ENCODE results near the gene RDH5. TPM values are rescaled to one million over a fixed set of nuclear protein-coding genes. Genes with fewer than 3 reads are reported as not detected.

The RDH5 gene
- total and polyA plus RNA-seq, 2 of the 4 experiments (the other 2 are of a cell fraction) = 7.3 to 18.8 TPM

DNA sequence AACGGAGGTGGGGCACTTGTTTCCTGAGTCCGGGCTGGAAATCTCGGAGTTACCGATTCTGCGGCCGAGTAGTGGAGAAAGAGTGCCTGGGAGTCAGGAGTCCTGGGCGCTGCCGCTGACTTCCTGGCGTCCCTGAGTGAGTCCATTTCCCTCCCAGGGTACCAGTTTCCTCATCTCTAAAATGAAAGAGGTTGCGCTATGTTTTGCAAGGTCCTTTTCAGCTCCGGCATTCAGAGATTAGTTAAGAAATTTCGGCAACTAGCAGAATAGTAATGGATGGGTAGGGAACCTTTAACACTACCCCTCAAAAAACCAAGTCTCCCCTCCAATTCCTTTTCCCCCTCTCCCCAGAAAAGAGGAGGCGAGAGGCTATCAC, 3.6 kb upstream of the RDH5 start:
- Histone ChIP-seq H2AK9ac (replicated peaks; ENCODE audit: low read depth, low read length, poor library complexity) (peak overlapping the region; percentile 78), H3K4me2 (ENCODE audit: low read depth, low read length) (peak overlapping the region; percentile 94), H2AFZ (replicated peaks; ENCODE audit: low read length, poor library complexity) (peak overlapping the region; percentile 92), H3K14ac (replicated peaks; ENCODE audit: low read depth, low read length) (peak overlapping the region; percentile 65), H4K20me1 (ENCODE audit: insufficient read depth, low read length) (peaks cover 13% of the 10 kb centered on the region), H3K9ac (ENCODE audit: low read depth, low read length) (peak overlapping the region; percentile 70), H3K23ac (ENCODE audit: low read depth, low read length) (peak overlapping the region; percentile 80; the same call in 1 of the 2 replicates), H3K9me3 (ENCODE audit: control insufficient read depth, insufficient read depth, low read length) (no peaks in the 10 kb centered on the region), H4K5ac (ENCODE audit: low read depth, low read length) (peak overlapping the region; percentile 26; the same call in 1 of the 2 replicates), H3K79me1 (ENCODE audit: low read depth in 1 of 2, low read length in 2 of 2) (peaks cover 17 to 53% of the 10 kb centered on the region in 2 experiments), H3K56ac (ENCODE audit: extremely low read depth, insufficient read depth, low read length) (peak overlapping the region; percentile 73), H2BK5ac (ENCODE audit: low read depth, low read length, poor library complexity, severe bottlenecking) (peak overlapping the region; percentile 61), H2BK15ac (ENCODE audit: low read depth, low read length) (peak overlapping the region; percentile 33; the same call in 1 of the 3 replicates), H3K9me1 (ENCODE audit: insufficient read depth, low read length) (peaks cover 32% of the 10 kb centered on the region), H3K36me3 (ENCODE audit: control insufficient read depth, insufficient read depth, low read length) (no peaks in the 10 kb centered on the region), H3K27ac (ENCODE audit: insufficient read depth, low read length) (peak overlapping the region; percentile 84), H2AK5ac (ENCODE audit: low read depth, low read length) (peak overlapping the region; percentile 98), H4K91ac (ENCODE audit: insufficient read depth, low read depth, low read length) (peak overlapping the region; percentile 78; the same call in 1 of the 2 replicates), H3K4me3 (ENCODE audit: insufficient read depth, low read depth, low read length) (peak overlapping the region; percentile 78), H3K18ac (ENCODE audit: low read depth, low read length) (no peak overlapping the region; the same call in 1 of the 2 replicates), H2BK20ac (ENCODE audit: low read depth, low read length) (no peak overlapping the region), H3K4me1 (ENCODE audit: control insufficient read depth, insufficient read depth, low read length) (peaks cover 42% of the 10 kb centered on the region), H3K27me3 (ENCODE audit: control insufficient read depth, insufficient read depth, low read length) (no peaks in the 10 kb centered on the region), H2BK120ac (ENCODE audit: low read depth, low read length) (peak overlapping the region; percentile 46; the same call in 1 of the 2 replicates), H3K4ac (ENCODE audit: low read depth, low read length) (peak overlapping the region; percentile 82), H4K8ac (ENCODE audit: low read depth in 2 of 2, low read length in 2 of 2) (peak overlapping the region; percentile 83 to 95)
- WGBS, 2 experiments (ENCODE audit: extremely low coverage in 2 of 2, insufficient read length in 1 of 2) = no CpG with 5 or more reads among the region's 13 CpGs
- no TSS peak for BruUV-seq (replicated peaks)
- ChIA-PET CTCF (no interaction called here), POLR2A (ENCODE audit: unreplicated experiment) (no interaction called here)
- intact Hi-C loops (cut with micrococcal nuclease) (no loop called here), dilution Hi-C loops (cut with HindIII; ENCODE audit: low sequenced_read_pairs, unreplicated experiment) (no loop called here), in situ Hi-C loops (cut with MboI; ENCODE audit: low sequenced_read_pairs) (no loop called here)
- no peak for DNase-seq
- ATAC-seq (ENCODE audit: low read depth) = peak; percentile 1
- TF ChIP-seq FOS (IDR thresholded peaks at IDR 0.05; ENCODE audit: low read depth, low read length) (no peak), CEBPB (IDR thresholded peaks at IDR 0.05; ENCODE audit: low read depth, low read length) (no peak), RFX5 (IDR thresholded peaks at IDR 0.05; ENCODE audit: low read depth, low read length) (no peak), MAZ (IDR thresholded peaks at IDR 0.05; ENCODE audit: borderline replicate concordance, low read depth, low read length) (no peak), CHD1 (IDR thresholded peaks at IDR 0.05; ENCODE audit: low read depth, low read length) (no peak), BHLHE40 (IDR thresholded peaks at IDR 0.05; ENCODE audit: low read depth, low read length) (no peak), RAD21 (IDR thresholded peaks at IDR 0.05; ENCODE audit: low read length) (no peak), POLR2A (IDR thresholded peaks at IDR 0.05; ENCODE audit: low read depth, low read length) (no peak)
- TF ChIP-seq, protein P1, sequence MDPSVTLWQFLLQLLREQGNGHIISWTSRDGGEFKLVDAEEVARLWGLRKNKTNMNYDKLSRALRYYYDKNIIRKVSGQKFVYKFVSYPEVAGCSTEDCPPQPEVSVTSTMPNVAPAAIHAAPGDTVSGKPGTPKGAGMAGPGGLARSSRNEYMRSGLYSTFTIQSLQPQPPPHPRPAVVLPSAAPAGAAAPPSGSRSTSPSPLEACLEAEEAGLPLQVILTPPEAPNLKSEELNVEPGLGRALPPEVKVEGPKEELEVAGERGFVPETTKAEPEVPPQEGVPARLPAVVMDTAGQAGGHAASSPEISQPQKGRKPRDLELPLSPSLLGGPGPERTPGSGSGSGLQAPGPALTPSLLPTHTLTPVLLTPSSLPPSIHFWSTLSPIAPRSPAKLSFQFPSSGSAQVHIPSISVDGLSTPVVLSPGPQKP (IDR thresholded peaks at IDR 0.05; ENCODE audit: borderline replicate concordance, low read depth, low read length) = no peak
